Tongue (tissue), 2 donors: ENCODE measurements around the gene DYNLT5. TPM values are rescaled to one million over a fixed set of nuclear protein-coding genes. Genes with fewer than 3 reads are reported as not detected.
"Not testable (repeated sequence)": the region's sequence is repeated elsewhere in the genome, so short reads cannot be mapped to it uniquely, and the experiment has no call there.

Experiments
- DNase-seq: peaks from one replicate; pipeline ENCODE4 v3.0.0-alpha.2; 2015
- total RNA-seq: library from RNA; depleted of rRNA; stranded (reverse); fragments of >200 nt; gene quantifications from one replicate; pipeline ENCODE4 v1.2.3, GENCODE V29; 2014

The DYNLT5 gene
- total RNA-seq, 1 donor from 2014 or later: 5.3 TPM

GRCh38 chr1:66791621-66792610 is 39.7 kb downstream of the DYNLT5 start:
- no peak for DNase-seq

- DNase-seq: not testable (repeated sequence)
Measured at GRCh38 chr1:66795839-66796238, 43.6 kb downstream of the DYNLT5 start.

- DNase-seq: no peak
Measured at GRCh38 chr1:66809245-66809644, 57.0 kb downstream of the DYNLT5 start.

- DNase-seq: no peak
Measured at GRCh38 chr1:66809736-66810326, 57.6 kb downstream of the DYNLT5 start.

- no peak for DNase-seq
Measured at GRCh38 chr1:66824771-66825170, 72.5 kb downstream of the DYNLT5 start.

Other genes starting within 250 kb of the DYNLT5 start
- 2.6 TPM for gene SGIP1, start 218.3 kb upstream of the DYNLT5 start, total RNA-seq
- not detected for gene INSL5, start 48.8 kb downstream of the DYNLT5 start, total RNA-seq
- 15.2 TPM for gene DNAI4, start 172.4 kb downstream of the DYNLT5 start, total RNA-seq
- 34.5 TPM for gene MIER1, start 172.5 kb downstream of the DYNLT5 start, total RNA-seq